HG02623 (cell line): Measurements from ENCODE around the gene GAK.
"Not testable (repeated sequence)": the region's sequence is repeated elsewhere in the genome, so short reads cannot be mapped to it uniquely, and the experiment has no call there.

Source experiments
- ATAC-seq: cut with Tn5 transposase; IDR thresholded peaks from one replicate; pipeline ENCODE4 v1.9.1; 2021; ENCODE audit warnings: moderate library complexity; ENCODE audit not compliant: unreplicated experiment

GAK gene

GRCh38 chr4:953574-953915, 21.4 kb upstream of the GAK start:
- ATAC-seq, result no peak

GRCh38 chr4:952881-953573, 20.9 kb upstream of the GAK start:
- no peak for ATAC-seq

- no peak for ATAC-seq
Measured at GRCh38 chr4:951594-952468, 19.7 kb upstream of the GAK start.

GRCh38 chr4:951186-951585, 19.1 kb upstream of the GAK start:
- ATAC-seq, result no peak

GRCh38 chr4:950136-951020, 18.3 kb upstream of the GAK start:
- no peak for ATAC-seq

GRCh38 chr4:949656-950055, 17.5 kb upstream of the GAK start:
- ATAC-seq, result no peak

GRCh38 chr4:948936-949300, 16.8 kb upstream of the GAK start:
- no peak for ATAC-seq

GRCh38 chr4:948101-948935, 16.2 kb upstream of the GAK start:
- ATAC-seq, result no peak

- ATAC-seq, result no peak
Measured at GRCh38 chr4:947491-947971, 15.4 kb upstream of the GAK start.

GRCh38 chr4:946517-947471, 14.7 kb upstream of the GAK start:
- no peak for ATAC-seq

- no peak for ATAC-seq
Measured at GRCh38 chr4:946103-946450, 14.0 kb upstream of the GAK start.

- no peak for ATAC-seq
Measured at GRCh38 chr4:945274-946102, 13.4 kb upstream of the GAK start.

- not testable (repeated sequence) for ATAC-seq
Measured at GRCh38 chr4:939508-939907, 7.4 kb upstream of the GAK start.

GRCh38 chr4:932713-933070, 576 bp upstream of the GAK start:
- ATAC-seq, result no peak

GRCh38 chr4:931194-931959, 739 bp downstream of the GAK start:
- ATAC-seq, result peak; percentile 4

GRCh38 chr4:930827-931193, 1.3 kb downstream of the GAK start:
- no peak for ATAC-seq

GRCh38 chr4:930028-930551, 2.0 kb downstream of the GAK start:
- no peak for ATAC-seq
